Pancreas (tissue), 10 donors: ENCODE measurements around the gene ZCCHC7. TPM values are rescaled to one million over a fixed set of nuclear protein-coding genes. Genes with fewer than 3 reads are reported as not detected.

Source experiments
- ATAC-seq, 4 donors: fragments of 200-7000 bp; cut with Tn5 transposase; one replicate each; pipeline versions ENCODE4 v1.8.0 to v1.9.1; 2020; ENCODE audit warnings: mild to moderate bottlenecking in 4 of 4, moderate library complexity in 4 of 4
- DNase-seq, 6 donors: peaks; one replicate each; pipeline ENCODE4 v3.0.0-alpha.2; 2020
- FAIRE-seq: peaks from 2 replicates; lab custom pipeline; 2012; peaks lifted over from hg19 to GRCh38; lab: Jason Lieb, UNC
- H3K27ac ChIP-seq, 4 donors: fragments of 200-600 bp; sonication (generic); 1 replicate in 3 of 4; 2 replicates in 1 of 4; pipeline versions ENCODE4 v1.5.0 to v1.8.0; 2020
- H3K27me3 ChIP-seq, 4 donors: fragments of 200-600 bp; one replicate each; pipeline ENCODE4 v1.8.0; 2021
- H3K36me3 ChIP-seq, 3 donors: fragments of 200-600 bp; sonication (generic) in 1 of 3; one replicate each; pipeline versions ENCODE4 v1.5.0 to v1.8.0; 2020 to 2021
- H3K4me1 ChIP-seq, 3 donors: fragments of 200-600 bp; one replicate each; pipeline ENCODE4 v1.8.0; 2021
- H3K4me3 ChIP-seq, 4 donors: fragments of 200-600 bp; sonication (generic) in 2 of 4; one replicate each; pipeline versions ENCODE4 v1.5.0 to v1.8.0; 2020 to 2021
- H3K9me3 ChIP-seq, 4 donors: fragments of 200-600 bp; one replicate each; pipeline ENCODE4 v1.8.0; 2021
- CTCF ChIP-seq, 4 donors: fragments of 200-600 bp; sonication (generic) in 3 of 4; IDR thresholded peaks; one replicate each; pipeline versions ENCODE4 v1.5.0 to v1.8.0; 2021; ENCODE audit warnings: antibody characterized with exemption in 4 of 4
- WGBS, 2 donors: extraction: QIAGEN DNeasy Blood & Tissue Kit; methylation state at CpG; one replicate each; pipeline ENCODE4 v1.1.7; 2013; 5-methylcytosine and 5-hydroxymethylcytosine counted together
- intact Hi-C, 3 donors: fragments of 100-400 bp; cut with DNase I; formaldehyde crosslinking; loops; one replicate each; pipeline versions ENCODE4 v1.11.1 to v1.14.2; 2022
- polyA plus RNA-seq, 2 donors: library from polyadenylated mRNA; stranded (reverse); fragments of 200-250 nt; gene quantifications; one replicate each; pipeline ENCODE4 v1.2.3, GENCODE V29; 2013
- total RNA-seq, 6 donors: library from RNA; stranded (reverse); fragmentation: NEBNext Ultra II Directional in 4 of 6; extraction: Animal tissue kit (Norgen Biotek cat#: 25700) in 4 of 6; gene quantifications; one replicate each; pipeline versions ENCODE4 v1.2.1 to v1.2.4, GENCODE V29; 2021 to 2023
- donor health status: healthy with polysubstance abuse.
- donor health status: DM: no; HTN: no; CAD: no; lungs with moderate emphysema.
- donor health status: DM: no; HTN: no; CAD: no.
- donor health status: control.
- donor health status: control.
- donor health status: Bipolar disorder and iron deficiency.
- donor health status: DM: yes; HTN: yes; CAD: no.
- donor health status: DM: no; HTN: no; CAD: no.
- donor health status: DM: no; HTN: no; CAD: no.
- donor health status: DM: yes; HTN: yes; CAD: no.

Gene ZCCHC7
- total and polyA plus RNA-seq, 8 donors: 8.1 to 17.4 (median 14.4) TPM

GRCh38 chr9:37096628-37097027 lies 23.7 kb upstream of the ZCCHC7 start:
- no peak overlapping the region for H3K27ac ChIP-seq
- no peaks in the 10 kb centered on the region for H3K9me3 ChIP-seq
- ATAC-seq (no peak), FAIRE-seq (no peak), DNase-seq (no peak)
- intact Hi-C loops: no loop called here
- no peaks in the 10 kb centered on the region for H3K27me3 ChIP-seq
- no peaks in the 10 kb centered on the region for H3K4me1 ChIP-seq
- no peak for TF ChIP-seq CTCF (IDR thresholded peaks at IDR 0.05)
- H3K4me3 ChIP-seq: no peak overlapping the region
- no peaks in the 10 kb centered on the region for H3K36me3 ChIP-seq
- 87 to 88% methylated on average over 4 of the region's 4 CpGs for WGBS, 2 donors

- H3K27me3 ChIP-seq: no peaks in the 10 kb centered on the region
- no peaks in the 10 kb centered on the region for H3K4me1 ChIP-seq
- no peaks in the 10 kb centered on the region for H3K9me3 ChIP-seq
- no peak for TF ChIP-seq CTCF (IDR thresholded peaks at IDR 0.05)
- 91% methylated on average over 1 of the region's 1 CpG for WGBS, 2 donors
- ATAC-seq: no peak
- H3K27ac ChIP-seq: no peak overlapping the region
- H3K4me3 ChIP-seq: no peak overlapping the region
- FAIRE-seq: no peak
- DNase-seq: no peak
- no peaks in the 10 kb centered on the region for H3K36me3 ChIP-seq
- intact Hi-C loops: no loop called here
Measured at GRCh38 chr9:37097294-37097693, 23.1 kb upstream of the ZCCHC7 start.

- H3K36me3 ChIP-seq: no peaks in the 10 kb centered on the region
- H3K27ac ChIP-seq: no peak overlapping the region
- ATAC-seq (no peak), FAIRE-seq (no peak), DNase-seq (no peak)
- no peak for TF ChIP-seq CTCF (IDR thresholded peaks at IDR 0.05)
- intact Hi-C loops: no loop called here
- H3K4me1 ChIP-seq: no peaks in the 10 kb centered on the region
- H3K4me3 ChIP-seq: no peak overlapping the region
- no peaks in the 10 kb centered on the region for H3K9me3 ChIP-seq
- no peaks in the 10 kb centered on the region for H3K27me3 ChIP-seq
- WGBS, 2 donors: 47 to 70% methylated on average over 2 of the region's 2 CpGs
Measured at GRCh38 chr9:37100327-37100726, 20.0 kb upstream of the ZCCHC7 start.

DNA sequence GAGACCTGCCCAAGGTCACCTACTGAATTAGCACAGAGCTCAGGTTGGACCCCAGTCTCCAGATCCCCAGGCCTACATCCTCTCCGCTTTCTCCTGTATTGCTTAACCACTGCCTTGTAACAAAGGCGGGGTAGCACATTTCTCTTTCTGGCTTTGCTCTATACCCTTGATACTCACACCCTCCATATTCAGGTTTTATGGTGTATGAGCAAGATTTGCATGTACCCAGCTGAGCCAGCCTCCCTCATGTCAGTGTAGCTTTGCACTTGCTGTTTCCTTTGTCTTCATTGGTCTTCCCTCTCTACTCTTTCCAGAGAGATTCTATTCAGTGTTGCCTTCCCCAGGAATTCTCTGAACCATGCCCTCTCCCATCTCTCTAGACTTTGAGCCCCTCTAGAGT lies 19.6 kb upstream of the ZCCHC7 start:
- no peaks in the 10 kb centered on the region for H3K9me3 ChIP-seq
- ATAC-seq: no peak
- no peaks in the 10 kb centered on the region for H3K36me3 ChIP-seq
- no peak for FAIRE-seq
- DNase-seq: no peak
- 89 to 97% methylated on average over 2 of the region's 2 CpGs for WGBS, 2 donors
- no peaks in the 10 kb centered on the region for H3K27me3 ChIP-seq
- H3K27ac ChIP-seq: no peak overlapping the region
- H3K4me1 ChIP-seq: no peaks in the 10 kb centered on the region
- intact Hi-C loops: no loop called here
- no peak overlapping the region for H3K4me3 ChIP-seq
- no peak for TF ChIP-seq CTCF (IDR thresholded peaks at IDR 0.05)

DNA sequence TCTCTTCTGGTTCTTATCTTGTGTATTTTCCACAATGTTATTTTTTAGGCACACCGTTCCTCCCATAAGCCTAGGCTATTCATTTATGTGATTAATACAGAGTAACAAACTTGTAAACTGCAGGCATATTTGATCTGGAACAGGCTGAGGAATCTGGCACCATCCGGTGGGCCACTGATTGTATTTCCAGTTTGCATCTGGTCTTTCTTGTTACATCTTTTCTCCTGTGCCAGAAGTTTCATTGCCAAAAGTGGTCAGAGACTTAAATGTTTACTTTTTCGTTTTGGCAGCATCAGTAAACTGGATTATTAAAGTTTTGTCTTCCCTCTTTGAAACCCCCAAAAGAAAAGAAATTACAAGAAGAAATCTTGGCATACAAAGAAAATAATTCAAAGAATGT lies 17.9 kb upstream of the ZCCHC7 start:
- DNase-seq (no peak), FAIRE-seq (no peak)

More for the DNA sequence above, 17.9 kb upstream of the ZCCHC7 start:
- Histone ChIP-seq H3K27ac (no peak overlapping the region), H3K4me3 (no peak overlapping the region), H3K4me1 (no peaks in the 10 kb centered on the region), H3K27me3 (no peaks in the 10 kb centered on the region), H3K36me3 (no peaks in the 10 kb centered on the region), H3K9me3 (no peaks in the 10 kb centered on the region)
- intact Hi-C loops: no loop called here
- no peak for ATAC-seq
- no peak for TF ChIP-seq CTCF (IDR thresholded peaks at IDR 0.05)
- 40 to 45% methylated on average over 3 of the region's 3 CpGs for WGBS, 2 donors
